HepG2 (cell line): Measurements from ENCODE around the gene SLC22A23. TPM values are rescaled to one million over a fixed set of nuclear protein-coding genes. Genes with fewer than 3 reads are reported as not detected.

Experiments used
- ARNTL ChIP-seq: sonication (generic); formaldehyde crosslinking; IDR thresholded peaks from 2 replicates; pipeline ENCODE4 v1.4.0; 2020; ENCODE audit warnings: mild to moderate bottlenecking, missing genetic modification reagents
- GABPA ChIP-seq, 2 experiments: IDR thresholded peaks; 2 replicates each; pipeline ENCODE4 v1.6.1; 2011 to 2016; ENCODE audit warnings: low read depth in 2 of 2, low read length in 1 of 2, missing biosample characterization in 1 of 2, missing genetic modification characterization in 1 of 2
- MED1 ChIP-seq: sonication (generic); formaldehyde crosslinking; IDR thresholded peaks from 2 replicates; pipeline ENCODE4 v1.4.0; 2020; ENCODE audit warnings: missing genetic modification reagents
- PITX1 ChIP-seq: sonication (generic); formaldehyde crosslinking; IDR thresholded peaks from 2 replicates; pipeline ENCODE4 v1.5.1; 2020; ENCODE audit warnings: mild to moderate bottlenecking, missing genetic modification reagents
- RXRA ChIP-seq: sonication (generic); formaldehyde crosslinking; IDR thresholded peaks from 2 replicates; pipeline ENCODE4 v1.5.1; 2020; ENCODE audit warnings: missing genetic modification reagents
- SIX1 ChIP-seq: sonication (generic); formaldehyde crosslinking; IDR thresholded peaks from 2 replicates; pipeline ENCODE4 v1.4.0; 2020; ENCODE audit warnings: missing genetic modification reagents, borderline replicate concordance
- polyA plus RNA-seq, 8 experiments: library from polyadenylated mRNA; depleted of rRNA in 3 of 8; stranded (reverse) in 7 of 8; unstranded in 1 of 8; fragments of >200 nt; fragmentation: Illumina TruSeq in 4 of 8; extraction: Trizol in 4 of 8; gene quantifications; 2 replicates each; pipeline versions ENCODE4 v1.2.1 to v1.2.3, GENCODE V29; 2011 to 2016; ENCODE audit warnings: low read depth in 4 of 8, missing spikeins in 1 of 8, mixed read lengths in 1 of 8; ENCODE audit not compliant: insufficient read depth in 1 of 8
- total RNA-seq, 5 experiments: library from RNA; depleted of rRNA; stranded (reverse); fragments of >200 nt; fragmentation: Illumina TruSeq; extraction: Trizol; gene quantifications; 2 replicates each; pipeline ENCODE4 v1.2.3, GENCODE V29; 2016; ENCODE audit warnings: low read depth in 1 of 5
- TF ChIP-seq, protein P1 (sequence below): sonication (generic); formaldehyde crosslinking; IDR thresholded peaks from 2 replicates; pipeline ENCODE4 v1.4.0; 2020; ENCODE audit warnings: missing genetic modification reagents
- TF ChIP-seq, protein P2 (sequence below): sonication (generic); formaldehyde crosslinking; IDR thresholded peaks from 2 replicates; pipeline ENCODE4 v1.5.1; 2020; ENCODE audit warnings: mild to moderate bottlenecking, missing genetic modification reagents, borderline replicate concordance
- TF ChIP-seq, protein P3 (sequence below): sonication (generic); formaldehyde crosslinking; conservative IDR thresholded peaks from 2 replicates; pipeline ENCODE4 v1.4.0; 2020; ENCODE audit warnings: missing genetic modification reagents
- TF ChIP-seq, protein P4 (sequence below): IDR thresholded peaks from 2 replicates; pipeline ENCODE4 v1.4.0; 2020; ENCODE audit warnings: mild to moderate bottlenecking, missing genetic modification reagents

Gene SLC22A23
- total and polyA plus RNA-seq, 2 of the 13 experiments (the other 11 are each of a cell fraction or from before 2014, with no cell fraction given), result 11.8 to 17.5 TPM

GRCh38 chr6:3377536-3378397 lies 79.1 kb downstream of the SLC22A23 start (continued):
- TF ChIP-seq, protein P1, sequence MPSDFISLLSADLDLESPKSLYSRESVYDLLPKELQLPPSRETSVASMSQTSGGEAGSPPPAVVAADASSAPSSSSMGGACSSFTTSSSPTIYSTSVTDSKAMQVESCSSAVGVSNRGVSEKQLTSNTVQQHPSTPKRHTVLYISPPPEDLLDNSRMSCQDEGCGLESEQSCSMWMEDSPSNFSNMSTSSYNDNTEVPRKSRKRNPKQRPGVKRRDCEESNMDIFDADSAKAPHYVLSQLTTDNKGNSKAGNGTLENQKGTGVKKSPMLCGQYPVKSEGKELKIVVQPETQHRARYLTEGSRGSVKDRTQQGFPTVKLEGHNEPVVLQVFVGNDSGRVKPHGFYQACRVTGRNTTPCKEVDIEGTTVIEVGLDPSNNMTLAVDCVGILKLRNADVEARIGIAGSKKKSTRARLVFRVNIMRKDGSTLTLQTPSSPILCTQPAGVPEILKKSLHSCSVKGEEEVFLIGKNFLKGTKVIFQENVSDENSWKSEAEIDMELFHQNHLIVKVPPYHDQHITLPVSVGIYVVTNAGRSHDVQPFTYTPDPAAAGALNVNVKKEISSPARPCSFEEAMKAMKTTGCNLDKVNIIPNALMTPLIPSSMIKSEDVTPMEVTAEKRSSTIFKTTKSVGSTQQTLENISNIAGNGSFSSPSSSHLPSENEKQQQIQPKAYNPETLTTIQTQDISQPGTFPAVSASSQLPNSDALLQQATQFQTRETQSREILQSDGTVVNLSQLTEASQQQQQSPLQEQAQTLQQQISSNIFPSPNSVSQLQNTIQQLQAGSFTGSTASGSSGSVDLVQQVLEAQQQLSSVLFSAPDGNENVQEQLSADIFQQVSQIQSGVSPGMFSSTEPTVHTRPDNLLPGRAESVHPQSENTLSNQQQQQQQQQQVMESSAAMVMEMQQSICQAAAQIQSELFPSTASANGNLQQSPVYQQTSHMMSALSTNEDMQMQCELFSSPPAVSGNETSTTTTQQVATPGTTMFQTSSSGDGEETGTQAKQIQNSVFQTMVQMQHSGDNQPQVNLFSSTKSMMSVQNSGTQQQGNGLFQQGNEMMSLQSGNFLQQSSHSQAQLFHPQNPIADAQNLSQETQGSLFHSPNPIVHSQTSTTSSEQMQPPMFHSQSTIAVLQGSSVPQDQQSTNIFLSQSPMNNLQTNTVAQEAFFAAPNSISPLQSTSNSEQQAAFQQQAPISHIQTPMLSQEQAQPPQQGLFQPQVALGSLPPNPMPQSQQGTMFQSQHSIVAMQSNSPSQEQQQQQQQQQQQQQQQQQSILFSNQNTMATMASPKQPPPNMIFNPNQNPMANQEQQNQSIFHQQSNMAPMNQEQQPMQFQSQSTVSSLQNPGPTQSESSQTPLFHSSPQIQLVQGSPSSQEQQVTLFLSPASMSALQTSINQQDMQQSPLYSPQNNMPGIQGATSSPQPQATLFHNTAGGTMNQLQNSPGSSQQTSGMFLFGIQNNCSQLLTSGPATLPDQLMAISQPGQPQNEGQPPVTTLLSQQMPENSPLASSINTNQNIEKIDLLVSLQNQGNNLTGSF (CRISPR knock-in tag), result 0 out of 2 replicates have a peak, but pooled peaks have one; percentile 39
- TF ChIP-seq, protein P2, sequence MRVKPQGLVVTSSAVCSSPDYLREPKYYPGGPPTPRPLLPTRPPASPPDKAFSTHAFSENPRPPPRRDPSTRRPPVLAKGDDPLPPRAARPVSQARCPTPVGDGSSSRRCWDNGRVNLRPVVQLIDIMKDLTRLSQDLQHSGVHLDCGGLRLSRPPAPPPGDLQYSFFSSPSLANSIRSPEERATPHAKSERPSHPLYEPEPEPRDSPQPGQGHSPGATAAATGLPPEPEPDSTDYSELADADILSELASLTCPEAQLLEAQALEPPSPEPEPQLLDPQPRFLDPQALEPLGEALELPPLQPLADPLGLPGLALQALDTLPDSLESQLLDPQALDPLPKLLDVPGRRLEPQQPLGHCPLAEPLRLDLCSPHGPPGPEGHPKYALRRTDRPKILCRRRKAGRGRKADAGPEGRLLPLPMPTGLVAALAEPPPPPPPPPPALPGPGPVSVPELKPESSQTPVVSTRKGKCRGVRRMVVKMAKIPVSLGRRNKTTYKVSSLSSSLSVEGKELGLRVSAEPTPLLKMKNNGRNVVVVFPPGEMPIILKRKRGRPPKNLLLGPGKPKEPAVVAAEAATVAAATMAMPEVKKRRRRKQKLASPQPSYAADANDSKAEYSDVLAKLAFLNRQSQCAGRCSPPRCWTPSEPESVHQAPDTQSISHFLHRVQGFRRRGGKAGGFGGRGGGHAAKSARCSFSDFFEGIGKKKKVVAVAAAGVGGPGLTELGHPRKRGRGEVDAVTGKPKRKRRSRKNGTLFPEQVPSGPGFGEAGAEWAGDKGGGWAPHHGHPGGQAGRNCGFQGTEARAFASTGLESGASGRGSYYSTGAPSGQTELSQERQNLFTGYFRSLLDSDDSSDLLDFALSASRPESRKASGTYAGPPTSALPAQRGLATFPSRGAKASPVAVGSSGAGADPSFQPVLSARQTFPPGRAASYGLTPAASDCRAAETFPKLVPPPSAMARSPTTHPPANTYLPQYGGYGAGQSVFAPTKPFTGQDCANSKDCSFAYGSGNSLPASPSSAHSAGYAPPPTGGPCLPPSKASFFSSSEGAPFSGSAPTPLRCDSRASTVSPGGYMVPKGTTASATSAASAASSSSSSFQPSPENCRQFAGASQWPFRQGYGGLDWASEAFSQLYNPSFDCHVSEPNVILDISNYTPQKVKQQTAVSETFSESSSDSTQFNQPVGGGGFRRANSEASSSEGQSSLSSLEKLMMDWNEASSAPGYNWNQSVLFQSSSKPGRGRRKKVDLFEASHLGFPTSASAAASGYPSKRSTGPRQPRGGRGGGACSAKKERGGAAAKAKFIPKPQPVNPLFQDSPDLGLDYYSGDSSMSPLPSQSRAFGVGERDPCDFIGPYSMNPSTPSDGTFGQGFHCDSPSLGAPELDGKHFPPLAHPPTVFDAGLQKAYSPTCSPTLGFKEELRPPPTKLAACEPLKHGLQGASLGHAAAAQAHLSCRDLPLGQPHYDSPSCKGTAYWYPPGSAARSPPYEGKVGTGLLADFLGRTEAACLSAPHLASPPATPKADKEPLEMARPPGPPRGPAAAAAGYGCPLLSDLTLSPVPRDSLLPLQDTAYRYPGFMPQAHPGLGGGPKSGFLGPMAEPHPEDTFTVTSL, result peak; percentile 87
- TF ChIP-seq RXRA, result peak; percentile 90; the same call in 1 of the 2 replicates
- TF ChIP-seq ARNTL (CRISPR knock-in tag), result peak; percentile 69; the same call in 1 of the 2 replicates
- TF ChIP-seq GABPA (IDR thresholded peaks at IDR 0.05; ENCODE audit: low read depth, low read length), result no peak
- peak; percentile 45; the same call in 1 of the 2 replicates for TF ChIP-seq GABPA (CRISPR knock-in tag; IDR thresholded peaks at IDR 0.05; ENCODE audit: low read depth)
- TF ChIP-seq, protein P3, sequence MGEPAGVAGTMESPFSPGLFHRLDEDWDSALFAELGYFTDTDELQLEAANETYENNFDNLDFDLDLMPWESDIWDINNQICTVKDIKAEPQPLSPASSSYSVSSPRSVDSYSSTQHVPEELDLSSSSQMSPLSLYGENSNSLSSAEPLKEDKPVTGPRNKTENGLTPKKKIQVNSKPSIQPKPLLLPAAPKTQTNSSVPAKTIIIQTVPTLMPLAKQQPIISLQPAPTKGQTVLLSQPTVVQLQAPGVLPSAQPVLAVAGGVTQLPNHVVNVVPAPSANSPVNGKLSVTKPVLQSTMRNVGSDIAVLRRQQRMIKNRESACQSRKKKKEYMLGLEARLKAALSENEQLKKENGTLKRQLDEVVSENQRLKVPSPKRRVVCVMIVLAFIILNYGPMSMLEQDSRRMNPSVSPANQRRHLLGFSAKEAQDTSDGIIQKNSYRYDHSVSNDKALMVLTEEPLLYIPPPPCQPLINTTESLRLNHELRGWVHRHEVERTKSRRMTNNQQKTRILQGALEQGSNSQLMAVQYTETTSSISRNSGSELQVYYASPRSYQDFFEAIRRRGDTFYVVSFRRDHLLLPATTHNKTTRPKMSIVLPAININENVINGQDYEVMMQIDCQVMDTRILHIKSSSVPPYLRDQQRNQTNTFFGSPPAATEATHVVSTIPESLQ (CRISPR knock-in tag), result 0 out of 2 replicates have a peak, but pooled peaks have one; percentile 61
- TF ChIP-seq PITX1 (CRISPR knock-in tag), result peak; percentile 37; the same call in 1 of the 2 replicates
- no peak for TF ChIP-seq SIX1 (CRISPR knock-in tag)
- peak; percentile 92 for TF ChIP-seq MED1 (CRISPR knock-in tag)
- TF ChIP-seq, protein P4, sequence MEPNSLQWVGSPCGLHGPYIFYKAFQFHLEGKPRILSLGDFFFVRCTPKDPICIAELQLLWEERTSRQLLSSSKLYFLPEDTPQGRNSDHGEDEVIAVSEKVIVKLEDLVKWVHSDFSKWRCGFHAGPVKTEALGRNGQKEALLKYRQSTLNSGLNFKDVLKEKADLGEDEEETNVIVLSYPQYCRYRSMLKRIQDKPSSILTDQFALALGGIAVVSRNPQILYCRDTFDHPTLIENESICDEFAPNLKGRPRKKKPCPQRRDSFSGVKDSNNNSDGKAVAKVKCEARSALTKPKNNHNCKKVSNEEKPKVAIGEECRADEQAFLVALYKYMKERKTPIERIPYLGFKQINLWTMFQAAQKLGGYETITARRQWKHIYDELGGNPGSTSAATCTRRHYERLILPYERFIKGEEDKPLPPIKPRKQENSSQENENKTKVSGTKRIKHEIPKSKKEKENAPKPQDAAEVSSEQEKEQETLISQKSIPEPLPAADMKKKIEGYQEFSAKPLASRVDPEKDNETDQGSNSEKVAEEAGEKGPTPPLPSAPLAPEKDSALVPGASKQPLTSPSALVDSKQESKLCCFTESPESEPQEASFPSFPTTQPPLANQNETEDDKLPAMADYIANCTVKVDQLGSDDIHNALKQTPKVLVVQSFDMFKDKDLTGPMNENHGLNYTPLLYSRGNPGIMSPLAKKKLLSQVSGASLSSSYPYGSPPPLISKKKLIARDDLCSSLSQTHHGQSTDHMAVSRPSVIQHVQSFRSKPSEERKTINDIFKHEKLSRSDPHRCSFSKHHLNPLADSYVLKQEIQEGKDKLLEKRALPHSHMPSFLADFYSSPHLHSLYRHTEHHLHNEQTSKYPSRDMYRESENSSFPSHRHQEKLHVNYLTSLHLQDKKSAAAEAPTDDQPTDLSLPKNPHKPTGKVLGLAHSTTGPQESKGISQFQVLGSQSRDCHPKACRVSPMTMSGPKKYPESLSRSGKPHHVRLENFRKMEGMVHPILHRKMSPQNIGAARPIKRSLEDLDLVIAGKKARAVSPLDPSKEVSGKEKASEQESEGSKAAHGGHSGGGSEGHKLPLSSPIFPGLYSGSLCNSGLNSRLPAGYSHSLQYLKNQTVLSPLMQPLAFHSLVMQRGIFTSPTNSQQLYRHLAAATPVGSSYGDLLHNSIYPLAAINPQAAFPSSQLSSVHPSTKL (CRISPR knock-in tag), result peak; percentile 69
